ENCODE measurements around the gene MANSC1.

Gene MANSC1

GRCh38 chr12:12398026-12398859, 48.2 kb upstream of the MANSC1 start:
- TF ChIP-seq PATZ1 (CRISPR knock-in tag; IDR thresholded peaks at IDR 0.05; ENCODE audit: borderline replicate concordance) (no peak), SNAI2 (CRISPR knock-in tag; IDR thresholded peaks at IDR 0.05) (no peak), PPARA (CRISPR knock-in tag; IDR thresholded peaks at IDR 0.05; ENCODE audit: borderline replicate concordance) (no peak), TSHZ2 (CRISPR knock-in tag; IDR thresholded peaks at IDR 0.05) (no peak), CSDC2 (CRISPR knock-in tag; IDR thresholded peaks at IDR 0.05) (no peak), ZNF565 (CRISPR knock-in tag; conservative IDR thresholded peaks at IDR 0.05; ENCODE audit: low read depth) (no peak), OSR1 (CRISPR knock-in tag; IDR thresholded peaks at IDR 0.05) (no peak), TOX (CRISPR knock-in tag; IDR thresholded peaks at IDR 0.05; ENCODE audit: borderline replicate concordance) (no peak), TCF4 (CRISPR knock-in tag; IDR thresholded peaks at IDR 0.05; ENCODE audit: borderline replicate concordance) (no peak), ARNTL (CRISPR knock-in tag; IDR thresholded peaks at IDR 0.05; ENCODE audit: borderline replicate concordance, low read depth) (no peak), GLIS3 (CRISPR knock-in tag; IDR thresholded peaks at IDR 0.05) (no peak), ISL1 (CRISPR knock-in tag; IDR thresholded peaks at IDR 0.05) (peak; percentile 47; the same call in 1 of the 2 replicates), CREB5 (CRISPR knock-in tag; IDR thresholded peaks at IDR 0.05; ENCODE audit: low read depth) (peak; percentile 79), BACH2 (CRISPR knock-in tag; IDR thresholded peaks at IDR 0.05; ENCODE audit: borderline replicate concordance) (no peak)
- ATAC-seq, result peak; percentile 80

GRCh38 chr12:12397184-12397583, 47.1 kb upstream of the MANSC1 start:
- ATAC-seq, result no peak
- no peak for TF ChIP-seq ISL1 (CRISPR knock-in tag; IDR thresholded peaks at IDR 0.05)
- no peak for TF ChIP-seq CSDC2 (CRISPR knock-in tag; IDR thresholded peaks at IDR 0.05)
- no peak for TF ChIP-seq SNAI2 (CRISPR knock-in tag; IDR thresholded peaks at IDR 0.05)
- TF ChIP-seq BACH2 (CRISPR knock-in tag; IDR thresholded peaks at IDR 0.05; ENCODE audit: borderline replicate concordance), result no peak
- TF ChIP-seq GLIS3 (CRISPR knock-in tag; IDR thresholded peaks at IDR 0.05), result no peak
- TF ChIP-seq ZC3H10 (CRISPR knock-in tag; IDR thresholded peaks at IDR 0.05), result no peak
- no peak for TF ChIP-seq CSRNP3 (CRISPR knock-in tag; IDR thresholded peaks at IDR 0.05)
- no peak for TF ChIP-seq CREB5 (CRISPR knock-in tag; IDR thresholded peaks at IDR 0.05; ENCODE audit: low read depth)
- no peak for TF ChIP-seq ZNF8 (CRISPR knock-in tag; IDR thresholded peaks at IDR 0.05)
- no peak for TF ChIP-seq ZNF70 (CRISPR knock-in tag; IDR thresholded peaks at IDR 0.05)
- TF ChIP-seq PATZ1 (CRISPR knock-in tag; IDR thresholded peaks at IDR 0.05; ENCODE audit: borderline replicate concordance), result no peak
- TF ChIP-seq TOX (CRISPR knock-in tag; IDR thresholded peaks at IDR 0.05; ENCODE audit: borderline replicate concordance), result no peak
- TF ChIP-seq RARB (CRISPR knock-in tag; IDR thresholded peaks at IDR 0.05), result no peak
- no peak for TF ChIP-seq ESRRG (CRISPR knock-in tag; IDR thresholded peaks at IDR 0.05)
